ENCODE measurements around the gene BBLN.

DNA sequence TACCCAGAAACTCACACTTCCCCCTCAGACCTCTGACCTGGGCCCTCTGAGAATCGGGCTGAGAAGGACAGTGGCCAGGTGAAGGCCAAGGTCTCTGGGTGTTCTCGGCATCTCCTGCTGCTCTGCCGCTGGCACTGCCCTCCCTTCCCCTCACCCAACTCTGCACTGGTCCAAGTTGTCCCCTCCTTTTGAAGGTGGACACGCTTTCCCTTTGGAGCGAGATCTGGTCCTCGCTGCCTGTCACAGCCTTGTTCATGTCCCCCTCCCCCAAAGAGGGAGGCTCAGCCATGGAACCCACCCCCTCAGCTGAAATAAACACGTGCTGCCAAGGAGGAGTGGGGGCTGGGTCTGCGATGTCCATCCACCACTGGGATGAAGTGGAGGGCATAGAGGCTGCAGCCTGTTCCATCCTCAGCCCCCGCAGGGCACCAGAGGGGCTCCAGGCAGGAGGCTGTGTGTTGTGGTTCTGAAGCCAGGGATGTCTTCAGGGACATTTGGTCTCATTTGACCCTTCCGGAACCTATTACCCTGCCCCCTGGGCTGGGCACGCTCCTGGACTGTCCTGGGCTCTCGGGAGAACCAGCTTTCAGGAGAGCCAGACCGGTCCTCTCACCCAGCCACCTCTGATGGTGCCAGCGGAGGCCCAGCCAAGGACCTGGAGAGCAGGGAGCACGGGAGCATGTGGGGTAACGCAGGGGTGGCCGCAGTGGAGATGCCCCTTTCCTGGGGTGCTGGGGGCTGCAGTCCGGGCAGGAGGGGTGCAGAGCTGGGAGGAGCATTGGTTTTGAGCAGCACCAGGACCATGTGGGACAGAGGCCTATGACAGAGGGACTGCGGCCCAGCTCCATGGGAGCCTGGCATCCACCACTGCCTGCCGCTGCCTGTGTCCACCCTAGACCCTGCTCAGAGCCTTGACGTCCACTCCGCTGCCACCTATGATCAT lies 15.6 kb upstream of the BBLN start:
- TF ChIP-seq SUZ12 (IDR thresholded peaks at IDR 0.05; ENCODE audit: extremely low read depth, insufficient read depth, insufficient read length) (no peak), YY1 (IDR thresholded peaks at IDR 0.05; ENCODE audit: insufficient read depth, insufficient read length) (no peak)
